ENCODE measurements around the gene GPR152.

GPR152 gene

DNA sequence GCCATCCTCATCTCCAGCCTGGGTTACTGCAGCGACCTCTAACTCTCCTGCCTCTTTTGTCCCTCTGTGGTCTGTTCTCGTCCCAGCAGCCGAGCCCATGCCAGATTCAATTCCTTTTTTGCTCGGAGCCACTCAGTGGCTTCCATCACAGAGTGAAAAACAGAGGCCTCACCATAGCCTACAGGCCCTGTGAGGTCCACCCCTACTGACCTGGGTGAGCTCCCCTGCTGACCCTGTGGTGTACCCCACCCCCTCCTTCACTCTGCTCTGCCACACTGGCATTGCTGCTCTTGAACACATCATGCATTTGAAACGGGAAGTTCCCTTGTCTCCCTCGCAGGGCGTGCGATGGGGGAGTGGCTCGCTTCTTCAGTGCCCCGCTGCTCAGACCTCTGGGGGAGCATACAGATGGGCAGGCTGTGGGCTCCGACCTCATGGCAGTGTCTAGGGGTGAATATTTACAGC is 32.4 kb upstream of the GPR152 start:
- Histone ChIP-seq H3K9me2 (ENCODE audit: low read depth, low read length) (no peaks in the 10 kb centered on the region), H3K4me2 (ENCODE audit: low read length) (peak overlapping the region; percentile 99), H3F3A (ENCODE audit: insufficient read depth, low read length) (0 out of 2 replicates have a peak, but pooled peaks cover 2% of the 10 kb centered on the region), H4K20me1 (ENCODE audit: insufficient read depth, low read length) (no peaks in the 10 kb centered on the region), H3K27ac (ENCODE audit: low read depth, low read length, poor library complexity, severe bottlenecking) (peak overlapping the region; percentile 91), H3K27me3 (ENCODE audit: insufficient read depth, low read length) (no peaks in the 10 kb centered on the region), H3K9me3 (ENCODE audit: low read length) (no peaks in the 10 kb centered on the region), H3K79me2 (ENCODE audit: insufficient read depth, low read length) (no peaks in the 10 kb centered on the region), H3K4me1 (ENCODE audit: insufficient read depth, low read length, severe bottlenecking) (peaks cover 52% of the 10 kb centered on the region), H2AFZ (ENCODE audit: low read length) (no peak overlapping the region), H3K9ac (ENCODE audit: low read length) (peak overlapping the region; percentile 88), H3K36me3 (ENCODE audit: insufficient read depth, low read length) (peaks cover 20% of the 10 kb centered on the region; the same call in 1 of the 2 replicates), H3K4me3 (ENCODE audit: low read depth, low read length, poor library complexity, severe bottlenecking) (peak overlapping the region; percentile 56)
- TF ChIP-seq, protein P1, sequence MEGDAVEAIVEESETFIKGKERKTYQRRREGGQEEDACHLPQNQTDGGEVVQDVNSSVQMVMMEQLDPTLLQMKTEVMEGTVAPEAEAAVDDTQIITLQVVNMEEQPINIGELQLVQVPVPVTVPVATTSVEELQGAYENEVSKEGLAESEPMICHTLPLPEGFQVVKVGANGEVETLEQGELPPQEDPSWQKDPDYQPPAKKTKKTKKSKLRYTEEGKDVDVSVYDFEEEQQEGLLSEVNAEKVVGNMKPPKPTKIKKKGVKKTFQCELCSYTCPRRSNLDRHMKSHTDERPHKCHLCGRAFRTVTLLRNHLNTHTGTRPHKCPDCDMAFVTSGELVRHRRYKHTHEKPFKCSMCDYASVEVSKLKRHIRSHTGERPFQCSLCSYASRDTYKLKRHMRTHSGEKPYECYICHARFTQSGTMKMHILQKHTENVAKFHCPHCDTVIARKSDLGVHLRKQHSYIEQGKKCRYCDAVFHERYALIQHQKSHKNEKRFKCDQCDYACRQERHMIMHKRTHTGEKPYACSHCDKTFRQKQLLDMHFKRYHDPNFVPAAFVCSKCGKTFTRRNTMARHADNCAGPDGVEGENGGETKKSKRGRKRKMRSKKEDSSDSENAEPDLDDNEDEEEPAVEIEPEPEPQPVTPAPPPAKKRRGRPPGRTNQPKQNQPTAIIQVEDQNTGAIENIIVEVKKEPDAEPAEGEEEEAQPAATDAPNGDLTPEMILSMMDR (IDR thresholded peaks at IDR 0.05; ENCODE audit: low read length) = peak; percentile 30; the same call in 1 of the 2 replicates
- TF ChIP-seq EZH2 (IDR thresholded peaks at IDR 0.05; ENCODE audit: borderline replicate concordance, low read length) = no peak

DNA sequence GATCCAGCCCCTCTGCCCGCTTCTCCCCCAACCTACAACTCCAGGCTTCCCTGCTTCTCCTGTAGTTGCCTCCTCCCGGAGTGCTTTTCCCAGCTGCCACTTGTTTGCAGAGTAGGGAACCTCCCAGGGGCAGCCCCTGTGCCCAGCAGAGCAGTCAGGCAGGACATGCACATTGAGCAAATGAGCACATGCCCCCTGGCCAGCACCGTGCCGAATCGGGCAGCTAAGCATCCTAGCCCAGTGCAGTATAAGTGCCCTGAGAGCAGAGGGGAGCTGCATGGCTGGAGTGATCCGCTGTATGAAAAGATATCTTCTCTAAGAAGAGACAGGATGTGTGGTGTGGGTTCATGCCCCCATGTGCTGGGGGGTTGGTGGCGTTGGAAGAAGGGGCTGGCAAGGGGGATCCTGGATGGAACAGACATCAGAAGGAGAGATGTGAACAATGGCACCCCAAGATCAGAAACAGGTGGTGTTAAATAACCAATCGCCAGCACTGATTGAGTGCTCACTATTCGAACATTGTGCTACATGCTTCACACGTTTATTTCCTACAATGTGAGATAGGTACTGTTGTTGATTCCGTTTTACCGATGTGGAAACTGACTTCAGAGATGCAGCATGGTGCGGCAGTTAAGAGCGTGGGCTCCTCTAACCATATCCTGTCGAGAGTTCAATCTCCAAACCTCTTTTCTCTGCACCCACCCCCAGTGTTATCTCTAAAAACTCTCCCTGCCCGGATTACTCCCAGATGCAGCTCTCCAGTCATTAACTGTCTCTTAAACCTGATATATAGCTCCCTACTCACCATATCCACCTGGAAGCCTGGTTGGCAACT is 31.5 kb upstream of the GPR152 start:
- Histone ChIP-seq H3K9me3 (ENCODE audit: low read length) (no peaks in the 10 kb centered on the region), H3F3A (ENCODE audit: insufficient read depth, low read length) (0 out of 2 replicates have a peak, but pooled peaks cover 2% of the 10 kb centered on the region), H3K4me2 (ENCODE audit: low read length) (peak overlapping the region; percentile 99), H3K36me3 (ENCODE audit: insufficient read depth, low read length) (peaks cover 11% of the 10 kb centered on the region; the same call in 1 of the 2 replicates), H3K79me2 (ENCODE audit: insufficient read depth, low read length) (no peaks in the 10 kb centered on the region), H3K4me3 (ENCODE audit: low read depth, low read length, poor library complexity, severe bottlenecking) (peak overlapping the region; percentile 56), H3K27ac (ENCODE audit: low read depth, low read length, poor library complexity, severe bottlenecking) (peak overlapping the region; percentile 91), H4K20me1 (ENCODE audit: insufficient read depth, low read length) (no peaks in the 10 kb centered on the region), H3K4me1 (ENCODE audit: insufficient read depth, low read length, severe bottlenecking) (peaks cover 47% of the 10 kb centered on the region), H3K27me3 (ENCODE audit: insufficient read depth, low read length) (no peaks in the 10 kb centered on the region), H2AFZ (ENCODE audit: low read length) (no peak overlapping the region), H3K9me2 (ENCODE audit: low read depth, low read length) (no peaks in the 10 kb centered on the region), H3K9ac (ENCODE audit: low read length) (peak overlapping the region; percentile 88)
- TF ChIP-seq EZH2 (IDR thresholded peaks at IDR 0.05; ENCODE audit: borderline replicate concordance, low read length) = no peak
- TF ChIP-seq, protein P1 (IDR thresholded peaks at IDR 0.05; ENCODE audit: low read length) = no peak

DNA sequence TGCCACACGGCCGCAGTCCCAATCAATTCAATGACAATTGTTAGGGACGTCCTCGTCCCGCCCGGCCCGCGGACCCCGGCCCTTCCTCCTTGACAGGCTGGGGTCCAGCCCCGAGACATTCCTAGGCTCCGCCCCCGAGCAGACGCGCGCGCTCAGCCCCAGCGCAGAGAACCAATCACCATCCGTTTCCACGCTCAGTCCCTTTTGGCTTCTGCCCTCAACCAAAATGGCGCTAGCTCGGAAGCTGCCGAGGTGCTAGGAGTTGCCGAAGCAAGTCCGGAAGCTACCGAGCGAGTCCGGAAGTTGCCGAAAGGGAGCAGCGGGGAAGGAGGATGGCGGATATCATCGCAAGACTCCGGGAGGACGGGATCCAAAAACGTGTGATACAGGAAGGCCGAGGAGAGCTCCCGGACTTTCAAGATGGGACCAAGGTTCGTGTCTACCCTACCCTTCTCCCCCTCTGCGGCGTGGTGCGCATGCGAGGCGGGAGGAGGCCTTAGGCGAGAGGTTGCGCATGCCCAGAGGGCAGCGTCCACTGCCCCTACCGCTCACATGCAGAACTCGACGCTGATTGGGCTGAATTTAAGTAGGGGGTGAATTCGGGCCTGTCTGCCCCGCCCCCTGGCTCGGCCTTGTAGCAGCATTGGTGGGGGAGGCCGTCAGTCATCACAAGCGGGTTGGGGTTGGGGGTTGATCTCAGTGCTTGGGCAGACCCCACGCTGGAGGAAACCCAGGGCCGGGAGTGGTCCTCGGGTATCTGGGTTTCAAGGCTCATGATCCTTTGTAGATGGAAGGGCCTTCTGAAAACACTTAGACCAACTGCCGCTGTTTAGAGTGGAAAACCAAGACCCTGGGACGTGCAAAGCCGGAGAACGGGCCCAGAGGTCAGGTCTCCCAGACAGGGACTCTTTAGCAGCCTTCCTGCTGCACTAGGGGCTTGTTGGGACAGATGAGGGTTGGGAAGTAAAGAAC is 30.6 kb upstream of the GPR152 start, which contains the start of gene AIP:
TSS of gene AIP (plus strand) at position 200 of the 972 bp plus-strand sequence. CDS start at position 333, 133 bp downstream.
- H3K79me2 ChIP-seq (ENCODE audit: insufficient read depth, low read length) = no peaks in the 10 kb centered on the region
- no peaks in the 10 kb centered on the region for H3K9me2 ChIP-seq (ENCODE audit: low read depth, low read length)
- peak within 1 kb of the TSS; percentile 99 for H3K4me2 ChIP-seq (ENCODE audit: low read length)
- peak within 1 kb of the TSS; percentile 88 for H3K9ac ChIP-seq (ENCODE audit: low read length)
- H4K20me1 ChIP-seq (ENCODE audit: insufficient read depth, low read length) = no peaks in the 10 kb centered on the region
- no peaks in the 10 kb centered on the region for H3K27me3 ChIP-seq (ENCODE audit: insufficient read depth, low read length)
- 0 out of 2 replicates have a peak, but pooled peaks cover 2% of the 10 kb centered on the region for H3F3A ChIP-seq (ENCODE audit: insufficient read depth, low read length)
- 0 out of 2 replicates have a peak within 1 kb of the TSS, but pooled peaks have one; percentile 8 for H2AFZ ChIP-seq (ENCODE audit: low read length)
- H3K27ac ChIP-seq (ENCODE audit: low read depth, low read length, poor library complexity, severe bottlenecking) = peak within 1 kb of the TSS; percentile 91
- H3K4me1 ChIP-seq (ENCODE audit: insufficient read depth, low read length, severe bottlenecking) = peaks cover 47% of the 10 kb centered on the region
- H3K9me3 ChIP-seq (ENCODE audit: low read length) = no peaks in the 10 kb centered on the region
- no peak for TF ChIP-seq EZH2 (IDR thresholded peaks at IDR 0.05; ENCODE audit: borderline replicate concordance, low read length)
- TF ChIP-seq, protein P1 (IDR thresholded peaks at IDR 0.05; ENCODE audit: low read length) = no peak
- H3K36me3 ChIP-seq (ENCODE audit: insufficient read depth, low read length) = peaks cover 7% of the 10 kb centered on the region; the same call in 1 of the 2 replicates
- peak within 1 kb of the TSS; percentile 56 for H3K4me3 ChIP-seq (ENCODE audit: low read depth, low read length, poor library complexity, severe bottlenecking)

Data from OCI-LY1 (cell line).